HG02973 (cell line): ENCODE results near the gene CCPG1.

ENCODE experiments used
- ATAC-seq: cut with Tn5 transposase; IDR thresholded peaks from one replicate; pipeline ENCODE4 v1.9.1; 2021; ENCODE audit warnings: moderate library complexity; ENCODE audit not compliant: unreplicated experiment

CCPG1 gene

DNA sequence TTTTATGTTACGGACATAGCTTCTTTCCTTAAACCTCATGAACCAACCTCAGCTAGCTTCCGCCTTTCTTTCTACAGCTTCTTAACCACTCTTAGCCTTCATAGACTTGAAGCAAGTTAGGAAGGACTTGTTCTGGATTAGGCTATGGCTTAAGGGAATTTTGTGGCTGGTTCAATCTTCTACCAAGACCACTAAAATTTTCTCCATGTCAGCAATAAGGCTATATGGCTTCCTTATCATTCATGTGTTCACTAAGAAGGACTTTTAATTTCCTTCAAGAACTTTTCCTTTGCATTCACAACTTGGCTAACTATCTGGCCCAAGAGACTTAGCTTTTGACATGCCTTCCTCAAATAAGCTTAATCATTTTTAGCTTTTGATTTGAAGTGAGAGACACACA, 24.5 kb downstream of the CCPG1 start:
- ATAC-seq, result no peak

DNA sequence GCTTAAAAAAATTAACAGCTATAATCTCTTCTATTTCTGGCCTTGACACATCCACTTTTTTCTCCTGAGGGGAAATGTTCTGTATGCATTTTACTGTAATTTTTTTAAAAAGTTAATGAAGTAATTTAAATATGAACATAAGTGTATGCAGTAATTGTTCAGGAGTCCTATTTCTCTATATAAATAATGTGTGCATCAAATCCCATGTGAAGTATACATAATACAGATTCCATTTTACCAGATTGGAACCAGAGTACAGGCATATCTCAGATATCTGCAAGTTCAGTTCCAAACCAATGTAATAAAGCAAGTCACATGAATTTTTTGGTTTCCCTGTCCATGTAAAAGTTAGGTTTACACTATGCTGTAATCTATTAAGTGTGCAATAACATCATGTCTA, 26.6 kb downstream of the CCPG1 start:
- no peak for ATAC-seq

DNA sequence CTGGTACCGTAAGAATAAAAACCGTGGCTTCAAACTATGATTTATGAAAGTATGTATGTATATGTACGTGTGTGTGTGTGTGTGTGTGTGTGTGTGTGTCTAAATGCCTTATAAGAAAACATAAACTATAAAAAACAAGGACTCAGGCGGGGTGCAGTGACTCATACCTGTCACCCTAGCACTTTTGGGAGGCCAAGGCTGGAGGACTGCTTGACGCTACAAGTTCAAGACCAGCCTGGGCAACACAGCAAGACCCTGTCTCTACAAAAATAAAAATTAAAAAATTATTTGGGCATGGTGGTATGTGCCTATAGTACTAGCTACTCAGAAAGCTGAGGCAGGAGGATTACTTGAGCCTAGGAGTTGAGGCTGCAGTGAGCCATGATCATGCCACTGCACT, 29.1 kb downstream of the CCPG1 start:
- no peak for ATAC-seq

DNA sequence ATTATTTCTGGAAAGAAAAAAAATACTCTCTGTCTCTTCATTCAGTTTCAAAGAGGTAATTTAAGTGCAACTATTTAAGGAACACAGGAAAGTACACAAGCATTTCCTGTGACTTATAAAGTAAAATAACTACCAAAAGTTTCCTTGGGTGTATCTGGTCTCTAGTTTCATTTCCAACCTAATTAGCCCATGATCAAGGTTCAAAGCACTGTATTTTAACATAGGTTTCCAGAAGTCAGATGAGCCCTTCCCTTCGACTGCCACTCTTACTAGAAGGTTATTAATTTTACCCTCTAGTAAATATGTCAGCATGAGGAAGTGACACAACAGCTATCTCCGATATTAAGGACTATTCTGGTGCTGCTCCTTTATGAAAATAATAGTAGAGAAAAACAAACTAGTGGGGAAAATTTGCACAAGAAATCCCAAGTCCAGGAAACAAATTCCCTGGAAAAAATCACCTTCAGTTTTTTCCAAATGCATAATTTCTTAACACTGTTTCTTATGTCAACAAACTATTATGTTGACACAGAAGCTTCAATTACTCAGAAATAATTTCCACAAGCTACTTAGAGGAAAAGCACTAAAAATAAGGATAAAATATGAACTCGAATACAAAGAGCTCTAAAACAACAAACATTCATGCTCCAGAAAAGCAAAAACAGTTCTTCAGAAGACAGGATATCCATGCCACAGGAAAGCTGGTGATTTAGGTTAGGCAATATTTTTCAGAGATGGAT, 35.3 kb downstream of the CCPG1 start:
- no peak for ATAC-seq

DNA sequence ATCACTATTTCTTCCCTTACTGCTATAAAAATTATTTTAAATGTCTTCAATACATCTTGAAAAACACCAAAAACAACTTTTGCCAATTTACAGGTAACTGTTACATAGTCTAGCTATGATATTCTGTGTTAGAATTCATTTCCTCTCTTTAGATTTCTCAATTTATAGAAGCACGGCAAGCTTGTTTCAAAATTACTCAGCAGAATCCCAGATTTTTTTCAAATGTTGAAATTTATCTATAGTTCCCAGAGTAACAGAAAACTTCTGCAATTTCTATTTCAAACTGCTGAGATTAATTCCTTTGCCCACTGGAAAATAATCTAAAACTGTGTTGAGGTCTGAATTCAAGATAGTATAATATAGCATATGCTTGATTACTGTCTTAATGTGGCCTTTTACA, 41.2 kb downstream of the CCPG1 start:
- ATAC-seq, result no peak

DNA sequence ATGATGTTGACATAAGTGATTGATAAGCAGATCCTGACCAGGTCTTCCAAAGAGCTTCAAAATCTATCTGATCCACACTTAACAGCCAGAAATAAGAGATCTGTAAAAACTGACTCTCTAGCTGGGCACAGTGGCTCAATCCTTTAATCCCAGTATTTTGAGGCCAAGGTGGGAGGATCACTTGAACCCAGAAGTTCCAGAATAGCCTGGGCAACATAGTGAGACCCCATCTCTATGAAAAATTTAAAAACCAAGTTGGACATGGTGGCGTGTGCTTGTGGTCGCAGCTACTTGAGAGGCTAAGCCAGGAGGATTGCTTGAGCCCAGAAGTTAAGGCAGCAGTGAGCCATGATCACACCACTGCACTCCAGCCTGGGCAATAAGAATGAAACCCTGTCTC, 45.5 kb downstream of the CCPG1 start:
- no peak for ATAC-seq

DNA sequence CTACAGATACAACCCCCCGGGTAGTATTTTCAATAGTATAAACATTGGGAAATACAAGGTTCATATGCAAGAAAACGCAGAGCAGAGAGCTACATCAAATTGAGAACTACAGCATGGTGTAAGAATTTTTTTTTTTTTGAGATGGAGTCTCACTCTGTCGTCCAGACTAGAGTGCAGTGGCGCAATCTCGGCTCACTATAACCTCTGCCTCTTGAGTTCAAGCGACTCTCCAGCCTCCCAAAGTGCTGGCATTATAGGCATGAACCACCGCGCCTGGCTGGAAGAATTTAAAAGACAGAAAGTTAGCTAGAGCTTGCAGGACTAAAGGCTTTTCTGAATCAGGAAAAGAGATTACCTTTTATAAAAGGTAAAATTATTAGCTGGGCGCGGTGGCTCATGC, 47.1 kb downstream of the CCPG1 start:
- no peak for ATAC-seq

DNA sequence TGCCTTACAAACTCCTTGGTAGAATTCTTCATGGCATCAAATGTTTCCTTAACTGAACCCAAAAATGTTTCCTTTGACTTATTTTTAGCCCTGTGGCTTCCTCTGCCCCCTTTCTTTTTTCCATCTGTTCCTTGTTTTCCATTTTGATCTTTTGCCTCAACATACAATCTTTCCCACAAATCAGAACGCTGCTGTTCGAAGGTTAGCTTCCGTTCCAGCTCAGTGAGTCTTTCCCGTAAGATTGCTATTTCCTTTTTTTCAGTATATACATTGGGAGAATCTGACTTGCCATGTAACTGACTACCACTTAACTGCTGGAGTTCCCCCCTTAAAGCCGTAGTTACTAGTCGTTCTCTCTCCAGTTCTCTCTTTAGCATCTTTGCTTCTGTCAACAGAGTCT, 47.9 kb downstream of the CCPG1 start:
- ATAC-seq, result no peak

DNA sequence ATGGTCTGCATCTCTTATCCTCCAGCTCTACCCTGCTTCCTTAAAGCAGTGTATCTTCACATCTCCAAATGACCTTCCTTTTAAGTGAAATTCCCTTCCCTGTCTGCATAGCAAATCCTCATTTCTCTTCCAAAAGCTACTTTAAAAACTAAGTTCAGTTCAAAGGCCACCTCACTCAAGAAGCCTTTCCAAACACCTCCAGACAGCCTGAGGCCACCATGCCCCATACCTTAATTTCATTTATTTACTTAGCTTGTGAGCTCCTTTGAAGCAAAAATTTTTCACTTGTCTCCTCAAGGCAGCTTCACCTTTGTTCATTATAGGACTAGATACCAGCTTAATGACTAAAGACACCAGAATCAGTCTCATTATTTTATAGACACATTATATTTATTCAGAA, 49.7 kb downstream of the CCPG1 start:
- ATAC-seq, result no peak

DNA sequence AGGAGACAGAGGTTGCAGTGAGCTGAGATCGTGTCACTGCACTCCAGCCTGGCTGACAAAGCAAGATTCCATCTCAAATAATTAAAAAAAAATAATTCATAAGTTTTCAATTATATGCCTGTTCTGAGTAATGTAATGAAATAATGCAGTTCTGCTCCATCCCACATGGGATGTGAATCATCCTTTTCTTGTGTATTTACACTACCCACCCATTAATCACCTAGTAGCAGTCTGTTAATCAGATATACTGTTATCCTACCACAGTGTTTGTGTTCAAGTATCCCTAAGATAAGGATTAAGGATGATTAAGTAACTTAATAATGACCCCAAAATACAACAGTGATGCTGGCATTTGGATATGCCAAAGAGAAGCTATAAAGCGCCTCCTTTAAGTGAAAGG, 50.4 kb downstream of the CCPG1 start:
- no peak for ATAC-seq

DNA sequence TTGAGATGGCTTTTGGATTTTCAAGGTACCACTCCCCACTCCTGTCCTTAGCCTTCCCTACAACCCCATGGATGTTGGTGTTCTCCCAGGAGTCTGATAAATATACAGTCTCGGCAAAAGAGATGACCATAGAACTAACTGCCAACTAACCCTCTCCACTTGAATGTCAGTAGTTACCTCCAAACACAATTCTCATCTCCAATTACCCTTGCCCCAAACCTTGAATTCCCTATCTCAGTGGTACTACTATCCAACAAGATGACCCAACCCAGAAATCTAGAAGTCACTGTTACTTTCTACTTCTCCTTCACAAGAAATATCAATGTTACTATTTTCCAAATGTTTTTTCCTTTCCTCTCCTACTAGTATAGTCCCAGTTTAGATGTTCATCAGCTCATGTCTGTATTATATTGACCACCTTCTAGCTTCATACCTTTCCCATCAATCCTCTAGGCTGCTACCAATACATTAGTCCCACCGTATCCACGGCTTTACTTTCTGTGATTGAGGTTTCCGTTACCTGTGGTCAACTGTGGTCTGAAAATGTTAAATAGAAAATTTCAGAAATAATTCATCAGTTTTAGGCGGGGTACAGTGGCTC, 51.1 kb downstream of the CCPG1 start:
- no peak for ATAC-seq

DNA sequence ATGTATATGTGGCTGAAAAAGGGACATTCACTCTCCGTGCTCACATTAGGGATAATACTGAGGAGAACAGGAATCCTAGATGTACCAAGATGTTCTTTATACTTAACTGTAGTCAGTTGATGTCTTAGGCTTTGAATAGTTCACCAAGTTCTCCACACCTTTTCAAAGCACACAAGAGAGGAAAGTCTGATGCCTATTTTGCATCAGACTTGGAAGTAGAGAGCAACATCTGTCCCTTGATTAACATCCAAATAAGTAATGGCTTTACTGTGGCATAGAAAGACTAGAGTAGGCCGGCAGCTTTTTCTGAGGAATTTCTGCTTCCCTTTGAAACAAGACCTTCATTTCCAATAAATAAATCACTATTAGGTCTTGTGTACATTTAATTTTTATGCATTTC, 55.1 kb downstream of the CCPG1 start:
- no peak for ATAC-seq

DNA sequence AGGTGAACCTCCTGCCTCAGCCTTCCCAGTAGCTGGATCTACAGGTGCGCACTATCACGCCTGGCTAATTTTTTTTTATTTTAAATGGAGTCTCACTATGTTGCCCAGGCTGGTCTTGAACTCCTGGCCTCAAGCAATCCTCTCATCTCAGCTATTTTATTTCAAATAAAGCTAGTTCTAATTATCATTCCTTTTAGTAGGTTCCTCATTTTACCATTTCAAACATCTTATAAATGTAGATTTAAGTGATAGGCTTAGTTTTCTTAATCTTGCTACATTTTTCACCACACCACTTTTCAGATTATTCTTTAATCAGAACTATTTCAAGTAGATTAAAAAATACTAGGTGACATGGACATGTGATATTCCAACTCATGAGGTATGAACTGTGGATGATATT, 58.9 kb downstream of the CCPG1 start:
- no peak for ATAC-seq

DNA sequence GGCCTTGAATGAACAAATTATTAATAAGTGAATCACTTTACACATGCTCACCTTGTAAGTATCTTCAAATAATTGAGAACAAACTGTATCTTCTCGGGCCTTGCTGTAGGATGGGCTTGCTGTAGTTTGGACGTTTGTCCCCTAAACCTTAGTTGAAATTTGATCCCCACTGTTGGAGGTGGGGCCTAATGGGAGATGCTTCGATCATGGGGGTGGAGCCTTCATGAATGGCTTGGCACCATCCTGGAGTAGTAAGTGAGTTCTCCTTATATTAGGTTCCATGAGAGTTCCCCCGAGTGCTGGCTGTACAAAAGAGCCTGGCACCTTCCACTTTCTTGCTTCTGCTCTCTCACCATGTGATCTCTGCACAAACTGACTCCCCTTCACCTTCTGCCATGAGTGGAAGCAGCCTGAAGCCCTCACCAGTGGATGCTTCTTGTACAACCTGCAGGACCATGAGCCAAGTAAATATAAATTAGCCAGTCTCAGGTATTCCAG, 59.8 kb downstream of the CCPG1 start:
- no peak for ATAC-seq

DNA sequence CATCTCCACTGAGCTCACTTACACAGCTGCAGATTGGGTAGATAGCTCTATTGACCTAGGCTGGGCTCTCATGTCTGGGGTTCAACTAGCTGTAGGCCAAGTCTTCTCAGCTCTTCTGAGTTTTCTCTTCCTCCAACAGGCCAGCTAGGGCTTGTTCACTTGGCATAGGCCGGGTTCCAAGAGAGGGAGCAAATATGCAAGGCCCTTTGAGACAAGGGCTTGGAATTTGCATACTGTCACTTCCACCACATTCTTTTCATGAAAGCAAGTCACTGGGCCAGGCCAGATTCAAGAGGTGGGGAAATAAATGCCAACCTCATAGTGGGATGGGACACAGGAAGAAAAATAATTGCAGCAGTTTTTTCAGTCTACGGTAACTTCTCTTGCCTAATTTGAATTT, 64.0 kb downstream of the CCPG1 start:
- no peak for ATAC-seq

DNA sequence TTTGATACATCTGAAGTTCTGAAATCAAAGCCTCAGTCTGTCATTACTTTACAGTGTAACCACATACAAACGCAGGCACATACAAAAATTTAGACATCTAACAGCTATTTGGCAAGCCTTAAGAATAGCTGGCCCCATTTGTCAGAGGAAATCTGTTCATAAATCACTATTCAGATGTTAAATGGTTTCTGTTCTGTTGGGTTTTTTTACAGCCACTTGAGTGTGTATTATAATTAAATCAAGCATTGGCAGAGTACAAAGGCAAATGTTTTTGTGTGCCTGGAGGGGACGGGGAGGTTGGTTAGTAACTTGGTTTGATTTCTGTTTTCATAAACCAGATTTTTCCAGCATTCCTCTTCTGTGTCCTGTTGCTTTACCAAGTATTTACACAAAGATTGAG, 65.0 kb downstream of the CCPG1 start:
- ATAC-seq, result no peak

DNA sequence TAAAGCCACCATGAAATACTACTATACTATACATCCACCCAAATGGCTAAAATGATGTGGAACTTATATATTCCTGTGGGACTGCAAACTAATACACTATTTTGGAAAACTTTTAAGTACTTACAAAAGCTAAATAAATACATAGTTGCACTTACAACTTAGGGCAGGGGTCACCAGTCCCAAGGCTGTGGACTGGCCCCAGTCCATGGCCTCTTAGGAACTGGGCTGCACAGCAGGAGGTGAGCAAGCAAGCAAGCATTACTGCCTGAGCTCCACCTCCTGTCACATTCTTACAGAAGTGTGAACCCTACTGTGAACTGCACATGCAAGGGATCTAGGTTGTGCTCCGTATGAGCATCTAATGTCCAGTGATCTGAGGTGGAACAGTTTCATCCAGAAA, 71.0 kb downstream of the CCPG1 start:
- ATAC-seq, result no peak

DNA sequence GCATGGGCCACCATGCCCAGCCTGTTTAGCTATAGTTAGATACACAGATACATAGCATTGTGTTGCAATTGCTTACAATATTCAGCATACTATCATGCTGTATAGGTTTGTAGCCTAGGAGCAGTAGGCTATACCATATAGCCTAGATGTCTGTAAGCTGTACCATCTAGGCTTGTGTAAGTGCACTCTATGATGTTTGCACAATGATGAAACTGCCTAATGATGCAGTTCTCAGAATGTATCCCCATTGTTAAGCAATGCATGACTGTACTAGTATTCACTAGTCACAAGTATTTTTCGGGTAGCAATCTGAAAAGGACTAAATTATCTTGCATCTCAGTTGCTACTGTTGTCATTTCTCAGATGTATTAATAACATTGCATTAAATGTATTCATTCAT, 73.2 kb downstream of the CCPG1 start:
- ATAC-seq, result no peak

DNA sequence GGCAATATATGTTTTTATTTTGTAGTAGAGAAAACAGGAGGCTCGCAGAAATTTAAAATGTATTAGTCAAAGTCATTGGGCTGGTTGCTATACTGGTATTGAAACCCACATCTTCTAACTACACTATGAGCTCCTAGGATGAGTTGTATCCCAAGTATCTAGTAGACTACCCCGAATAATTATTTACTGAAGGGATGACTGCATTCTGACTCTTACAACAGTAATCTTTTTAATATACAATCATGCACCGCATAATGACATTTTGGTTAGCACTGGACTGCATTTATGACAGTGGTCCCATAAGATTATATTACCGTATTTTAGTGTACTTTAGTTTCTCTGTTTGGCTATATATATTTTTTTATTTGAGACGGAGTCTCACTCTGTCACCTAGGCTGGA, 73.8 kb downstream of the CCPG1 start:
- ATAC-seq, result no peak

DNA sequence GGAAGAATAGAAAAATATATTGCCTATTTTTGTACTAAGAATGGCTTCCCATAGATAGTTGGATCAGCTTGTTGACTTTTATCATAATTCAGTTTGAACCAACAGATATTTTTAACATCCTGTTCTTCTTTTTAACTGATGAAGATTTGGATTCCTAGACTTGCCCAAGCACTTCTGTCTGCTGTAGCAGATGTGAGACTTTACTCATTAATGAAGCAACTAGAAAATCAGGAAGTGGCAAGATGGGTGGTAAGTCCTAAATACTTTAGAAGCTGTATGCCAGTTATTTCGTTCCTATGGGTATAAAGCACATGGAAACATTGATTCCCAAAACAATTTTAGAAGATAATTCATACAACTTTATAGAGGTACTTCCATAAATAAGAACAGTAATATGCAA, 80.8 kb downstream of the CCPG1 start:
- no peak for ATAC-seq

DNA sequence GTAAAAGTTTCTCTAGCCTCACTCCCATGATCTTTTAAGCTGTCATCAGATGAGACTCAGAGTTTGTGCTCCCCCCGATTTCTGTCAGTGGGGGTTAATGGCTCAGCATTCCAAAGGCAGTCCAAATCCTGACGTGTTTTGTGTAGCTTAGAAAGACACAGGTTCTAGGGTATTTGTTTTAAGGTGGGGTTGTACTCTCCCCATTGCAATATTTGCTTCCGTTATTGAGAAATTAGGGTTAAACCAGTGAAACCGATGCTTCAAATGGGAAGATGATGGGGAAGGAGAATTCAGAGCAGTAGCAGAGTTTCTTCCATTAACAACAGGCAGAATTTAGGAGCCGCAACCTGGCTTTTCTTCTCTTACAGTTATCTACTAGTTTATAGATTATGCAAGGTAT, 85.7 kb downstream of the CCPG1 start:
- ATAC-seq, result no peak

DNA sequence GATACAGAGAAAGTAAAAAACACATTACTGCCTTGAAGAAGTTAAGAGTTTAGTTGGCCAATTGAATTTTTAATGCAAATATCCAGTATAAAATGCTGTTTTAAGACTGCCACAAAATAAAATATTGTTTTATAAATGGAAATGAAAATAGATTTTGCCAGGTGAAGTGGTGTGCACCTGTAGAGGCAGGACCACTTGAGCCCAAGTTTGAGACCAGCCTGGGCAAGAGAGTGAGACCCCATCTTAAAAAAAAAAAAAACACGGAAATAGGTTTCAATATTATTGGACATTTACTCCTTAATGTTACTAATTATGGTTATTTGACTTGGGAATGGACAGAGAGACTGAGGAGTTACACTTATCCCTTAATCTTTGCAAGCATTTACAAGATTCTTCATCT, 87.2 kb downstream of the CCPG1 start:
- ATAC-seq, result no peak

DNA sequence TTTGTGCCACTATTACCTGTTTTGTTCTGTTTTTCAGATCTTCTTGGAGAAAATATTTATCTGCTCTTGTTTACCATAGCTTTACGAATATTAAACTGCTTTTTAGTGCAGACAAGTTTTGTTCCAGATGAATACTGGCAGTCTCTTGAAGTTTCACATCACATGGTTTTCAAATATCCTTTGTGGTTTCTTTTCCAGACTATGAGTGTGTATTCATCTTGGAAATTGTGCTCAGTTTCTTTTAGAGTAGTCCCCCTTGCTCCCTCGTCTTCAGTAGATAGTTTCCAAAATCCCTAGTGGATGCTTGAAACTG, 88.0 kb downstream of the CCPG1 start:
- ATAC-seq, result no peak
